ENCODE measurements around the gene HCFC1R1. TPM values are rescaled to one million over a fixed set of nuclear protein-coding genes. Genes with fewer than 3 reads are reported as not detected.

HCFC1R1 gene
- polyA plus RNA-seq, 4 donors = 51.5 to 119 (median 57.0) TPM

DNA sequence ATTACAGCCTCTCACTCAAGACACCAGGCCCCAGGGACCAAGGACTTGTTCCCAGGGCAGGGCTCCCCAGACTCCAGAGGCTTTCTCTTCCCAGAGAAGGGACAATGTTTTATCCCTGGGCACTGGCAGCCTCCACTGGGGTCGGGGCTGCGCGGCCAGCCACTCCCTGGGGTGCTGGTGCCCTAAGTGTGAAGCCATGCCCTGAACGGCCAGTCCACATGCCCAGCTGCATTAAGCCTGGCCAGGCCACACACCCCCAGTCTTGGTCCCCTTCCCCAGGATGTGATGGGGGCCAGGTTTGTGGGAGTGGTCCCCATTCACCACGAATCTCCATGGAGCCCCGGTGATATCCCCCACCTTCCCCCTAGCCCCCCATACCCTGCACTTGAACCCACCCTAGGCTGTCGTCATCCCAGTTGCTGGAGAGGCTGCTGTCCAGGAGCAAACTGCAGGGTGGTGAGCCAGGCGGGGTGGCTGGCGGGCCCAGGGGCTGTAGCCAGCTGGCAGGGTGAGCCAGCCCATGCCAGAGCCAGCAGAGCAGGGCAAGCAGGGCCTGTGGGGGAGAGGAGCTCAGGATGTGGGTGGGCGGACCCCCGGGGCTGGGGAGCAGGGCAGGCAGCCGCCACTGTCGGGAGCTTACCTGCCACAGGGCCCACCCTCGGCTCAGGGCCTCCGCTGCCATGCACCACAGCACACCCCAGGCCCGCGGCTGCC lies 50.0 kb downstream of the HCFC1R1 start:
- 87 to 94% (median 89%) methylated on average over 13 to 17 of the region's 17 CpGs for WGBS, 3 donors
- H3K36me3 ChIP-seq (ENCODE audit: control insufficient read depth in 3 of 3, insufficient read depth in 2 of 3, low read depth in 1 of 3, low read length in 3 of 3) = peaks cover 0 to 71% (median 0%) of the 10 kb centered on the region in 3 donors
- no peaks in the 10 kb centered on the region for H3K9me3 ChIP-seq (ENCODE audit: control insufficient read depth in 2 of 2, insufficient read depth in 1 of 2, low read depth in 1 of 2, low read length in 1 of 2)
- H3K27me3 ChIP-seq (ENCODE audit: control insufficient read depth in 3 of 3, insufficient read depth in 3 of 3, low read length in 3 of 3) = no peaks in the 10 kb centered on the region
- no peak overlapping the region for H3K4me3 ChIP-seq (ENCODE audit: low read depth in 1 of 3, low read length in 3 of 3)
- FAIRE-seq = no peak
- no peak overlapping the region for H3K27ac ChIP-seq (ENCODE audit: low read depth in 1 of 3, low read length in 2 of 3)
- H3K4me1 ChIP-seq (ENCODE audit: control insufficient read depth in 3 of 3, insufficient read depth in 2 of 3, low read depth in 1 of 3, low read length in 2 of 3) = peaks cover 0 to 12% (median 0%) of the 10 kb centered on the region in 3 donors
- DNase-seq = no peak

DNA sequence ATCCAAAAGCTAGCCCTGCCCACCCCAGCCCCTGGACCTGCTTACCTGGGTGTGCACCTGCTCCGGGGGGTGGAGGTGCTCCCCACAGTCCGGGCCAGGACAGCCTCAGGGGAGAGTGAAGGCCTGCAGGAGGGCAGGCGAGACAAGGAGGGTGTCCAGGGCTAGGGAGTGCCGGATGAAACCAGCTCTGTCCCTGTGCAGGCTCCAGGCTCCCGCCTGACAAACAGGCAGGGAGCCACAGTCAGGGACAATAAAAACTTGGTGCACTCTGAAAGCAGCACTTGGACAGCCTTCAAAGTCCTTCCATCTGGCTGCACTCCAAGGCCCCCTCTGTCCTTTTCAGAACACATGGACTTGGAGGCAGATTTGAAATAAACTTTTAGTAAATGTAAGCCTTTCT lies 50.6 kb downstream of the HCFC1R1 start:
- Histone ChIP-seq H3K4me1 (ENCODE audit: control insufficient read depth in 3 of 3, insufficient read depth in 2 of 3, low read depth in 1 of 3, low read length in 2 of 3) (peaks cover 0 to 18% (median 3%) of the 10 kb centered on the region in 3 donors), H3K4me3 (ENCODE audit: low read depth in 1 of 3, low read length in 3 of 3) (no peak overlapping the region), H3K27ac (ENCODE audit: low read depth in 1 of 3, low read length in 2 of 3) (no peak overlapping the region), H3K9me3 (ENCODE audit: control insufficient read depth in 2 of 2, insufficient read depth in 1 of 2, low read depth in 1 of 2, low read length in 1 of 2) (no peaks in the 10 kb centered on the region), H3K27me3 (ENCODE audit: control insufficient read depth in 3 of 3, insufficient read depth in 3 of 3, low read length in 3 of 3) (peaks cover 0 to 7% (median 0%) of the 10 kb centered on the region in 3 donors), H3K36me3 (ENCODE audit: control insufficient read depth in 3 of 3, insufficient read depth in 2 of 3, low read depth in 1 of 3, low read length in 3 of 3) (peaks cover 0 to 71% (median 0%) of the 10 kb centered on the region in 3 donors)
- FAIRE-seq (no peak), DNase-seq (no peak)
- 46 to 73% (median 73%) methylated on average over 5 of the region's 5 CpGs for WGBS, 3 donors

Other genes starting within 250 kb of the HCFC1R1 start
- gene ELOB, start 246.7 kb downstream of the HCFC1R1 start, polyA plus RNA-seq = 100 to 1,000 TPM; 166 to 718 (median 396) TPM
- under 1 TPM in 1 of 4 donors, not detected in 3; 0.03 TPM for gene PRSS33, start 236.4 kb downstream of the HCFC1R1 start, polyA plus RNA-seq
- not detected for gene PRSS41, start 225.5 kb downstream of the HCFC1R1 start, polyA plus RNA-seq
- under 1 TPM in 2 of 4 donors, not detected in 2; 0.15 to 0.19 TPM for gene PRSS21, start 206.7 kb downstream of the HCFC1R1 start, polyA plus RNA-seq
- 10 to 100 TPM in 3 of 4 donors, 1 to 10 TPM in 1; 5.2 to 19.9 (median 15.0) TPM for gene ZG16B, start 193.6 kb downstream of the HCFC1R1 start, polyA plus RNA-seq
- 1 to 10 TPM in 2 of 4 donors, under 1 TPM in 2; 0.45 to 3.9 (median 1.1) TPM for gene PRSS22, start 165.8 kb downstream of the HCFC1R1 start, polyA plus RNA-seq
- 10 to 100 TPM in 3 of 4 donors, 1 to 10 TPM in 1; 9.1 to 30.2 (median 23.3) TPM for gene FLYWCH2, start 140.7 kb downstream of the HCFC1R1 start, polyA plus RNA-seq
- gene FLYWCH1, start 112.0 kb downstream of the HCFC1R1 start, polyA plus RNA-seq = 10 to 100 TPM; 13.0 to 18.8 (median 14.9) TPM
- gene KREMEN2, start 59.7 kb downstream of the HCFC1R1 start, polyA plus RNA-seq = under 1 TPM in 3 of 4 donors, not detected in 1; 0.15 to 0.54 (median 0.47) TPM
- gene PAQR4, start 54.6 kb downstream of the HCFC1R1 start, polyA plus RNA-seq = 10 to 100 TPM in 2 of 4 donors, 1 to 10 TPM in 2; 1.4 to 19.4 (median 6.9) TPM
- gene PKMYT1, start 43.5 kb downstream of the HCFC1R1 start, polyA plus RNA-seq = 10 to 100 TPM in 2 of 4 donors, 1 to 10 TPM in 2; 2.5 to 24.7 (median 7.0) TPM
- gene CLDN9, start 11.0 kb downstream of the HCFC1R1 start, polyA plus RNA-seq = 1 to 10 TPM in 2 of 4 donors, under 1 TPM in 2; 0.76 to 2.7 (median 0.99) TPM
- gene CLDN6, start 5.8 kb downstream of the HCFC1R1 start, polyA plus RNA-seq = 10 to 100 TPM in 1 of 4 donors, under 1 TPM in 1, not detected in 2; 0.04 to 24.4 TPM
- gene TNFRSF12A, start 3.6 kb downstream of the HCFC1R1 start, polyA plus RNA-seq = 100 to 1,000 TPM in 2 of 4 donors, 10 to 100 TPM in 2; 27.4 to 259 (median 80.2) TPM
- 10 to 100 TPM; 35.9 to 51.4 (median 45.0) TPM for gene THOC6, start 93 bp upstream of the HCFC1R1 start, polyA plus RNA-seq
- gene BICDL2, start 13.0 kb upstream of the HCFC1R1 start, polyA plus RNA-seq = 10 to 100 TPM; 19.1 to 47.8 (median 33.5) TPM
- gene MMP25, start 22.6 kb upstream of the HCFC1R1 start, polyA plus RNA-seq = 1 to 10 TPM in 1 of 4 donors, under 1 TPM in 3; 0.54 to 3.4 (median 0.78) TPM
- gene IL32, start 41.7 kb upstream of the HCFC1R1 start, polyA plus RNA-seq = 1,000 to 10,000 TPM in 1 of 4 donors, 100 to 1,000 TPM in 3; 127 to 1,061 (median 507) TPM
- under 1 TPM in 2 of 4 donors, not detected in 2; 0.03 to 0.46 TPM for gene ZSCAN10, start 75.4 kb upstream of the HCFC1R1 start, polyA plus RNA-seq
- 10 to 100 TPM; 12.7 to 17.7 (median 16.2) TPM for gene ZNF205, start 88.6 kb upstream of the HCFC1R1 start, polyA plus RNA-seq
- 10 to 100 TPM; 10.8 to 12.8 (median 11.8) TPM for gene ZNF213, start 111.1 kb upstream of the HCFC1R1 start, polyA plus RNA-seq
- not detected for gene OR1F1, start 164.3 kb upstream of the HCFC1R1 start, polyA plus RNA-seq
- gene ZNF200, start 211.2 kb upstream of the HCFC1R1 start, polyA plus RNA-seq = 10 to 100 TPM in 1 of 4 donors, 1 to 10 TPM in 3; 3.8 to 10.1 (median 4.8) TPM
- under 1 TPM in 2 of 4 donors, not detected in 2; 0.49 to 0.58 TPM for gene MEFV, start 232.7 kb upstream of the HCFC1R1 start, polyA plus RNA-seq

Data from small intestine (tissue), 7 donors.